Stimulated activated effector memory CD8-positive, alpha-beta T cell treated with anti-CD3 and anti-CD28 coated beads, Interleukin-12 subunit alpha, Interleukin-12 subunit beta, amount 100 ng/mL, for 72 hours (primary cell): Measurements from ENCODE around the gene ITPRIPL1.

Experiments used
- ATAC-seq: fragments of 150-1000 bp; cut with Tn5 transposase; 2 replicates; pipeline ENCODE4 v1.10.0; 2021
- DNase-seq, 2 donors: peaks; one replicate each; pipeline ENCODE4 v3.0.0; 2021 to 2022; ENCODE audit warnings: low spot score in 2 of 2
- H3K27ac Mint-ChIP-seq: one replicate; pipeline ENCODE4 v1.8.0; 2022; ENCODE audit warnings: mild to moderate bottlenecking, mixed read lengths
- H3K36me3 Mint-ChIP-seq: one replicate; pipeline ENCODE4 v1.8.0; 2022; ENCODE audit warnings: mild to moderate bottlenecking, mixed read lengths
- H3K4me1 Mint-ChIP-seq: one replicate; pipeline ENCODE4 v1.8.0; 2022; ENCODE audit warnings: mixed read lengths
- H3K4me3 Mint-ChIP-seq: one replicate; pipeline ENCODE4 v1.8.0; 2022; ENCODE audit warnings: mild to moderate bottlenecking, mixed read lengths
- H3K9me3 Mint-ChIP-seq: one replicate; pipeline ENCODE4 v1.8.0; 2022; ENCODE audit warnings: mixed read lengths

ITPRIPL1 gene

GRCh38 chr2:96336104-96336775 lies 11.1 kb downstream of the ITPRIPL1 start:
- DNase-seq (no peak), ATAC-seq (no peak)
- Mint-ChIP-seq H3K4me3 (peak overlapping the region; percentile 88), H3K36me3 (peaks cover 35% of the 10 kb centered on the region), H3K27ac (peak overlapping the region; percentile 75), H3K4me1 (peaks cover 79% of the 10 kb centered on the region), H3K9me3 (no peaks in the 10 kb centered on the region)

DNA sequence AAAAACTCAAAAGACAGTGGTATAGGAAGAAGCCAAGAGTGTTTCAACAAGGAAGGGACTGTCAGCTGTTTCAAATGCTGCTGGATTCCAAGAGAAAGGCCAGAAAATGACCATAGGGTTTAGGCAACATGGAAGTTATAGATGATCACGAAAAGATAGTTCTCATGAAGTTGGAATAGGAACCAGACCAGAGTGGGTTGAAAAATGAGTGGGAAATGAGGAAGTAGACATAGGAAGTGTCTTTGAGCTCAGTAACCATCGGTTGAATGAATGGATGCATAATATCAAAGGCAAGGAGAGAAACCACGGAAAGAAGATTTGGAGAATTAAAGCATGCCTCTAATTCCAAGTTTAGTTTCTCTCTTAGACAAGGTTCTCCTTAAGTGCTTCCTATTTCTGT lies 11.8 kb downstream of the ITPRIPL1 start:
- peaks cover 80% of the 10 kb centered on the region for H3K4me1 Mint-ChIP-seq
- no peak for DNase-seq
- H3K36me3 Mint-ChIP-seq: peaks cover 41% of the 10 kb centered on the region
- ATAC-seq: no peak
- H3K9me3 Mint-ChIP-seq: no peaks in the 10 kb centered on the region
- peak overlapping the region; percentile 88 for H3K4me3 Mint-ChIP-seq
- H3K27ac Mint-ChIP-seq: peak overlapping the region; percentile 75

- Mint-ChIP-seq H3K9me3 (no peaks in the 10 kb centered on the region), H3K4me3 (peak overlapping the region; percentile 88), H3K27ac (peak overlapping the region; percentile 94), H3K4me1 (peaks cover 93% of the 10 kb centered on the region), H3K36me3 (peaks cover 74% of the 10 kb centered on the region)
- peak in 1 of 2 donors; percentile 70 for DNase-seq
- ATAC-seq: peak; percentile 42
Measured at GRCh38 chr2:96340493-96341414, 15.6 kb downstream of the ITPRIPL1 start.

- peak overlapping the region; percentile 88 for H3K4me3 Mint-ChIP-seq
- H3K27ac Mint-ChIP-seq: peak overlapping the region; percentile 94
- DNase-seq: no peak
- peaks cover 93% of the 10 kb centered on the region for H3K4me1 Mint-ChIP-seq
- peaks cover 83% of the 10 kb centered on the region for H3K36me3 Mint-ChIP-seq
- no peak for ATAC-seq
- no peaks in the 10 kb centered on the region for H3K9me3 Mint-ChIP-seq
Measured at GRCh38 chr2:96341641-96342040, 16.5 kb downstream of the ITPRIPL1 start.

- H3K27ac Mint-ChIP-seq: peak overlapping the region; percentile 94
- ATAC-seq: peak; percentile 88
- peaks cover 93% of the 10 kb centered on the region for H3K4me1 Mint-ChIP-seq
- peak in 1 of 2 donors; percentile 76 for DNase-seq
- peak overlapping the region; percentile 88 for H3K4me3 Mint-ChIP-seq
- H3K9me3 Mint-ChIP-seq: no peaks in the 10 kb centered on the region
- peaks cover 87% of the 10 kb centered on the region for H3K36me3 Mint-ChIP-seq
Measured at GRCh38 chr2:96342085-96342484, 17.0 kb downstream of the ITPRIPL1 start.

DNA sequence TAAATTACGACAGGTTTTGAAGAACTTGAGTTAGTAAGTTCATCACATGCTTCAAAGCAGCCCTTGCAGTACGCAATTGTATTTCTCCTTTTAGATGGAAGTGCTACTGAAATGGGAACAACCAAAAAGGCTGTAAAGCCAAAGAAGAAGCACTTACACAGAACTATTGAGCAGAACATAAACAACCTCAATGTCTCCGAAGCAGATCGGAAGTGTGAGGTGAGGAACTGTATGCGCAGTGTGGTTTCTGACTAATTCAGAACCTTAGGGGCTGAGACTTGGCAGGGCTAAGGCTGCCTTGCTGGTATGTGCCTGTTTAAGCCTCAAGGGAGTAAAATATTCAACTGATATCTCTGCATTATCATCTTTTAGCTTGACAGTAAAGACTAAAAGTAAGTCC lies 18.9 kb downstream of the ITPRIPL1 start:
- peak overlapping the region; percentile 18 for H3K27ac Mint-ChIP-seq
- ATAC-seq: peak; percentile 93
- peaks cover 98% of the 10 kb centered on the region for H3K36me3 Mint-ChIP-seq
- peak; percentile 41 to 76 for DNase-seq
- no peaks in the 10 kb centered on the region for H3K9me3 Mint-ChIP-seq
- H3K4me3 Mint-ChIP-seq: peak overlapping the region; percentile 88
- H3K4me1 Mint-ChIP-seq: peaks cover 84% of the 10 kb centered on the region

GRCh38 chr2:96345438-96345837 lies 20.3 kb downstream of the ITPRIPL1 start:
- Mint-ChIP-seq H3K4me1 (peaks cover 69% of the 10 kb centered on the region), H3K9me3 (no peaks in the 10 kb centered on the region), H3K4me3 (peak overlapping the region; percentile 88), H3K36me3 (peaks cover 98% of the 10 kb centered on the region), H3K27ac (peak overlapping the region; percentile 18)
- ATAC-seq (no peak), DNase-seq (no peak)

DNA sequence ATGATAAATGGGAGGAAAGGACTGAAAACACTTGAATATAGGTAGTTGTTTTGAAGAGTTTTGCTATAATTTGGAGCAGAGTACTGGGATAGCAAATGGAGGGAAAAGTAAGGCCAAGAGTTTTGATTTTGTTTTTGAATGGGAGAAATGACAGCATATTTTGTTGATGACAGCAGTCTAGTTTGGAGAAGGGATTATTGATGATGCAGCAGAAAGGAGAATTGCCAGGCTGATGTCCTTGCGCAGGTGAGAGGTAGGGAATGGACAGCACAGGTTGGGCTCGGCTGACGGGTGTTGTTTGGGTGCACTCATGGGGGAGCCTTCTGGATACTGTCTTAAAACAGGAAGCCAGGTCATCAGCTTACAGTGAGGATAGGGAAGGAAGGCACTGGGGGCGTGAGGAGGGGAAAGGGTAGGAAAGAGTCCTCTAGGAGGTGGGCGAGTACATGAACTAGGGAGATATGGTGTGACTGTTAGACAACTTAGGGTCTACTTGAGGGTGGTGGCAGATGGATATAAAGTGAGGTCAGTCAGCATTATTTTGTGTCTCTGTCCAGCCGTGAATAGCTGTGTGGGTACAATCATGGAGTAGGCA lies 20.8 kb downstream of the ITPRIPL1 start:
- H3K4me1 Mint-ChIP-seq: peaks cover 64% of the 10 kb centered on the region
- H3K4me3 Mint-ChIP-seq: no peak overlapping the region
- peak overlapping the region; percentile 18 for H3K27ac Mint-ChIP-seq

DNA sequence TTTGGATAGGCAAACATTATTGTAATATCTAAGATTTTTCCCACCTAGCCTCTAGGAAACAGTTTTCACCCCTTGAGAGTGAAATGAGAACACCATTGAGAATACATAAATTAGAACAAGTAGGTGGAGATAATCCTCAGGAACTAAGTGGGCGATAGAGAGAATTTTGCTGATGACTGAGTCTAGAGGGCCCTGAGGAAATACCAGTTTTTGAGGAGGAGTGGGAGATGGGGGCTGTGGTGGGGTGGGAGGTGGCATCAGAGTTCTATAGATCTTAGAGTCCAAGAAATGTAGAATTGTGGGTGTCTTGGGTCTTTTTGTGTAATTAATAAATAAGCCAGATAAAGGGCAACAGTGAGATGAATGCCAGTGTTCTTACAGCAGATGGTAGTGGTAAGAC lies 22.3 kb downstream of the ITPRIPL1 start:
- no peaks in the 10 kb centered on the region for H3K9me3 Mint-ChIP-seq
- peak overlapping the region; percentile 64 for H3K27ac Mint-ChIP-seq

More for the DNA sequence above, 20.8 kb downstream of the ITPRIPL1 start:
- ATAC-seq (no peak), DNase-seq (no peak)
- no peaks in the 10 kb centered on the region for H3K9me3 Mint-ChIP-seq
- H3K36me3 Mint-ChIP-seq: peaks cover 98% of the 10 kb centered on the region

DNA sequence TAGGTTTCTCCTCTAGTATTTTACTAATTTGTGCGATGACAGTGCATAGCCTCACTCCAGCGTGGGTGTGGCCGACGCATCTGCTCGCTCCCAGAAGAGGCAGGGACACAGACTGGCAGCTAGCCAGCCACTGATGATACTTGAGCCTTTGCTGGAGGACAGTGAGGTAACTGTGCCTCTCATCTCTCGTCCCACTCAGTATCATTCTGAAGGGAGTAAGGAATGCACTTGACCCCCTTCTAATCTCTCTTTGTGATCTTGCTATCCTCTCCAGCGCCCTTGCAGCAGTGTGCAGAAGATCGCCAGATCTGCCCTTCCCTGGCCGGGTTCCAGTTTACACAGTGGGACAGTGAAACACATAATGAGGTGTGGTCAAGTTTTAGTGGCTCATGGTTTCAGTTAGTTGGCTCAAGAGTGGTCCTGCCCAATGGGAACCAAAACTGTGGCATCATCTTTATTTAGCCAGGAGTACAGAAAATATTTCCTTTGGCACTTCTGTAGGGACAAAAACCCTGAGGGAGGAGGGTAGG lies 28.0 kb downstream of the ITPRIPL1 start:
- no peak for DNase-seq
- ATAC-seq: no peak
- H3K9me3 Mint-ChIP-seq: no peaks in the 10 kb centered on the region
- H3K4me1 Mint-ChIP-seq: no peaks in the 10 kb centered on the region
- no peak overlapping the region for H3K27ac Mint-ChIP-seq
- peaks cover 88% of the 10 kb centered on the region for H3K36me3 Mint-ChIP-seq
- no peak overlapping the region for H3K4me3 Mint-ChIP-seq

More for the DNA sequence above, 22.3 kb downstream of the ITPRIPL1 start:
- DNase-seq: no peak
- Mint-ChIP-seq H3K36me3 (peaks cover 98% of the 10 kb centered on the region), H3K4me1 (peaks cover 50% of the 10 kb centered on the region), H3K4me3 (no peak overlapping the region)
- no peak for ATAC-seq

DNA sequence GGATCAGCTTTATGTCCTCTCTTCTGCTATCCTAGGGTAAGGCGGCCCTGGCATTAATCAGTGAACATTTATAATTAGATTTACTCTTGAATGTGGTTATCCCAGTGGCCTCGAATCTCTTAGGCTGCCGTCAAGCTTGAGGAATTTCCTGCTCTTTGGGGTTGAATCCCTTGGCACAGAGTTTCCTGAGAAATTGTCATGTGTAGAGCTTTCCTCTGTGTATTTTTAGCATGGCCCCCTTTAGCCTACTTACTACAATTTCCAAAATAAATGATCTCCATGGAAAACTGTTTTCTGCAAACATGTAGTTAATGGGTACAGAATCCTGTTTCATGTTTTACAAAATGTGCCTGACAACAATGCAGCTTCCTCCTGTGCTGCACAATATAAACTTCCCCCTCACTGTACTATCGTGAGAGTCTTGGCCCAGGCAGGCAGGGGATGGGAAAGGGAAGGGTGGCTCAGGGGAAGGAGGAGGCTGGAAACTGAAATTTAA lies 28.5 kb downstream of the ITPRIPL1 start:
- no peak for ATAC-seq

GRCh38 chr2:96354492-96354891 lies 29.4 kb downstream of the ITPRIPL1 start:
- Mint-ChIP-seq H3K4me3 (no peak overlapping the region), H3K9me3 (no peaks in the 10 kb centered on the region), H3K4me1 (peaks cover 6% of the 10 kb centered on the region), H3K27ac (no peak overlapping the region), H3K36me3 (peaks cover 84% of the 10 kb centered on the region)
- no peak for ATAC-seq
- no peak for DNase-seq

More for the DNA sequence above, 28.5 kb downstream of the ITPRIPL1 start:
- Mint-ChIP-seq H3K27ac (no peak overlapping the region), H3K4me3 (no peak overlapping the region), H3K9me3 (no peaks in the 10 kb centered on the region), H3K36me3 (peaks cover 84% of the 10 kb centered on the region), H3K4me1 (no peaks in the 10 kb centered on the region)
- no peak for DNase-seq

DNA sequence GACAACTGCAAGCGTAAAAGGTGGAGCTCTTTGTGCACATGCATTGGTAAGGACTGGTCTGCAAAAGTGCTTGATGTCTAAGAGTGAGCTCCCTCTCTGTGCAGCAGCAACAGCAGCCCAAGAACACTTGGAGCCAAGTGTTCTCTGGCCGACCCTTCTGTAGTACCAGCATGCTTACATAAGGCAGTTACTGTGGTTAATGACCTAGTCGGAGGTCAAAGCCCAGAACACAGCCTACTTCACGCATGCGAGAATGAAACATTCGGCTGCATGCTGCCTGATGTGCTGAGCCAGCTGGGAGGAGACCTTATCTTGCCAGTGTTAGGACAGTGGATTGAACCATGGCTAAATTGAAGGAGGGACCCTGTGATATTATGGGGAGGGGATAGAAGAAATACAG lies 31.8 kb downstream of the ITPRIPL1 start:
- Mint-ChIP-seq H3K27ac (no peak overlapping the region), H3K36me3 (peaks cover 86% of the 10 kb centered on the region), H3K4me1 (peaks cover 14% of the 10 kb centered on the region), H3K9me3 (no peaks in the 10 kb centered on the region), H3K4me3 (no peak overlapping the region)
- ATAC-seq (no peak), DNase-seq (no peak)

- ATAC-seq (peak; percentile 65), DNase-seq (no peak)
- H3K36me3 Mint-ChIP-seq: peaks cover 82% of the 10 kb centered on the region
- H3K4me1 Mint-ChIP-seq: peaks cover 14% of the 10 kb centered on the region
- H3K4me3 Mint-ChIP-seq: no peak overlapping the region
- peak overlapping the region; percentile 56 for H3K27ac Mint-ChIP-seq
- no peaks in the 10 kb centered on the region for H3K9me3 Mint-ChIP-seq
Measured at GRCh38 chr2:96359310-96359709, 34.2 kb downstream of the ITPRIPL1 start.

GRCh38 chr2:96359866-96360265 lies 34.7 kb downstream of the ITPRIPL1 start:
- Mint-ChIP-seq H3K9me3 (no peaks in the 10 kb centered on the region), H3K27ac (peak overlapping the region; percentile 56), H3K4me1 (peaks cover 14% of the 10 kb centered on the region), H3K36me3 (peaks cover 82% of the 10 kb centered on the region), H3K4me3 (no peak overlapping the region)
- DNase-seq: no peak
- ATAC-seq: peak; percentile 89
